Measurements from ENCODE around the gene GNG4.
A peak's percentile ranks its signal among the peaks of the same experiment; 100 is the strongest.

Gene GNG4

GRCh38 chr1:235643837-235644692, 5.5 kb downstream of the GNG4 start:
- peaks cover 6% of the 10 kb centered on the region for H3F3A ChIP-seq (ENCODE audit: low read depth)
- no peaks in the 10 kb centered on the region for H3K36me3 ChIP-seq (ENCODE audit: insufficient read depth, low read length)
- no peaks in the 10 kb centered on the region for H3K79me2 ChIP-seq (ENCODE audit: insufficient read depth, low read length)
- no peaks in the 10 kb centered on the region for H3K27me3 ChIP-seq (ENCODE audit: insufficient read depth, low read length, poor library complexity, severe bottlenecking)
- H3K4me1 ChIP-seq (ENCODE audit: insufficient read depth, low read length, poor library complexity, severe bottlenecking): peaks cover 70% of the 10 kb centered on the region
- H3K4me2 ChIP-seq (ENCODE audit: low read depth, low read length, poor library complexity, severe bottlenecking): peak overlapping the region; percentile 97
- no peaks in the 10 kb centered on the region for H3K9me3 ChIP-seq (ENCODE audit: insufficient read depth, low read depth, low read length)
- H2AFZ ChIP-seq (ENCODE audit: low read length): no peak overlapping the region
- no peaks in the 10 kb centered on the region for H4K20me1 ChIP-seq (ENCODE audit: insufficient read depth, low read length, poor library complexity, severe bottlenecking)
- peak overlapping the region; percentile 91 for H3K9ac ChIP-seq (ENCODE audit: low read depth, low read length, poor library complexity, severe bottlenecking)
- H3K9me2 ChIP-seq (replicated peaks; ENCODE audit: low read depth, low read length): no peaks in the 10 kb centered on the region
- no peak for TF ChIP-seq EZH2phosphoT487 (IDR thresholded peaks at IDR 0.05; ENCODE audit: borderline replicate concordance)
- no peak for TF ChIP-seq CTCF (conservative IDR thresholded peaks at IDR 0.05; ENCODE audit: low read length)
- H3K4me3 ChIP-seq (ENCODE audit: low read length, poor library complexity, severe bottlenecking): no peak overlapping the region

- H3K4me3 ChIP-seq (ENCODE audit: low read length, poor library complexity, severe bottlenecking): peak overlapping the region; percentile 80
- no peaks in the 10 kb centered on the region for H3K79me2 ChIP-seq (ENCODE audit: insufficient read depth, low read length)
- peaks cover 6% of the 10 kb centered on the region for H3F3A ChIP-seq (ENCODE audit: low read depth)
- H3K9me2 ChIP-seq (replicated peaks; ENCODE audit: low read depth, low read length): no peaks in the 10 kb centered on the region
- peaks cover 72% of the 10 kb centered on the region for H3K4me1 ChIP-seq (ENCODE audit: insufficient read depth, low read length, poor library complexity, severe bottlenecking)
- H3K9ac ChIP-seq (ENCODE audit: low read depth, low read length, poor library complexity, severe bottlenecking): peak overlapping the region; percentile 91
- H3K36me3 ChIP-seq (ENCODE audit: insufficient read depth, low read length): no peaks in the 10 kb centered on the region
- TF ChIP-seq EZH2phosphoT487 (IDR thresholded peaks at IDR 0.05; ENCODE audit: borderline replicate concordance) (no peak), CTCF (conservative IDR thresholded peaks at IDR 0.05; ENCODE audit: low read length) (peak; percentile 37; the same call in 1 of the 2 replicates)
- no peaks in the 10 kb centered on the region for H3K27me3 ChIP-seq (ENCODE audit: insufficient read depth, low read length, poor library complexity, severe bottlenecking)
- no peaks in the 10 kb centered on the region for H4K20me1 ChIP-seq (ENCODE audit: insufficient read depth, low read length, poor library complexity, severe bottlenecking)
- no peaks in the 10 kb centered on the region for H3K9me3 ChIP-seq (ENCODE audit: insufficient read depth, low read depth, low read length)
- H2AFZ ChIP-seq (ENCODE audit: low read length): no peak overlapping the region; the same call in 1 of the 2 replicates
- H3K4me2 ChIP-seq (ENCODE audit: low read depth, low read length, poor library complexity, severe bottlenecking): peak overlapping the region; percentile 97
These were observed 6.6 kb downstream of the GNG4 start for GRCh38 chr1:235642943-235643371.

- H3K36me3 ChIP-seq (ENCODE audit: insufficient read depth, low read length): no peaks in the 10 kb centered on the region
- no peaks in the 10 kb centered on the region for H3K79me2 ChIP-seq (ENCODE audit: insufficient read depth, low read length)
- peaks cover 72% of the 10 kb centered on the region for H3K4me1 ChIP-seq (ENCODE audit: insufficient read depth, low read length, poor library complexity, severe bottlenecking)
- no peaks in the 10 kb centered on the region for H3K9me3 ChIP-seq (ENCODE audit: insufficient read depth, low read depth, low read length)
- no peaks in the 10 kb centered on the region for H4K20me1 ChIP-seq (ENCODE audit: insufficient read depth, low read length, poor library complexity, severe bottlenecking)
- no peaks in the 10 kb centered on the region for H3K9me2 ChIP-seq (replicated peaks; ENCODE audit: low read depth, low read length)
- H3K9ac ChIP-seq (ENCODE audit: low read depth, low read length, poor library complexity, severe bottlenecking): peak overlapping the region; percentile 91
- peak overlapping the region; percentile 97 for H3K4me2 ChIP-seq (ENCODE audit: low read depth, low read length, poor library complexity, severe bottlenecking)
- TF ChIP-seq EZH2phosphoT487 (IDR thresholded peaks at IDR 0.05; ENCODE audit: borderline replicate concordance) (no peak), CTCF (conservative IDR thresholded peaks at IDR 0.05; ENCODE audit: low read length) (no peak)
- peaks cover 6% of the 10 kb centered on the region for H3F3A ChIP-seq (ENCODE audit: low read depth)
- H3K4me3 ChIP-seq (ENCODE audit: low read length, poor library complexity, severe bottlenecking): peak overlapping the region; percentile 80
- H3K27me3 ChIP-seq (ENCODE audit: insufficient read depth, low read length, poor library complexity, severe bottlenecking): no peaks in the 10 kb centered on the region
- H2AFZ ChIP-seq (ENCODE audit: low read length): peak overlapping the region; percentile 77
These were observed 7.3 kb downstream of the GNG4 start for GRCh38 chr1:235642011-235642942.

Data from Loucy (cell line).